ENCODE results near the gene CHRNA7. TPM values are rescaled to one million over a fixed set of nuclear protein-coding genes. Genes with fewer than 3 reads are reported as not detected.
"Not testable (repeated sequence)": the region's sequence is repeated elsewhere in the genome, so short reads cannot be mapped to it uniquely, and the experiment has no call there.

The CHRNA7 gene
- total RNA-seq, 4 donors from 2014 or later = 0.35 to 6.5 (median 0.66) TPM

GRCh38 chr15:32148833-32149555 is 118.7 kb downstream of the CHRNA7 start:
- DNase-seq = no peak
- no peak for ATAC-seq
- Histone ChIP-seq H3K9me3 (no peaks in the 10 kb centered on the region), H3K27ac (no peak overlapping the region), H3K36me3 (no peaks in the 10 kb centered on the region), H3K27me3 (no peaks in the 10 kb centered on the region), H3K4me1 (no peaks in the 10 kb centered on the region), H3K4me3 (no peak overlapping the region)
- TF ChIP-seq, protein P1, sequence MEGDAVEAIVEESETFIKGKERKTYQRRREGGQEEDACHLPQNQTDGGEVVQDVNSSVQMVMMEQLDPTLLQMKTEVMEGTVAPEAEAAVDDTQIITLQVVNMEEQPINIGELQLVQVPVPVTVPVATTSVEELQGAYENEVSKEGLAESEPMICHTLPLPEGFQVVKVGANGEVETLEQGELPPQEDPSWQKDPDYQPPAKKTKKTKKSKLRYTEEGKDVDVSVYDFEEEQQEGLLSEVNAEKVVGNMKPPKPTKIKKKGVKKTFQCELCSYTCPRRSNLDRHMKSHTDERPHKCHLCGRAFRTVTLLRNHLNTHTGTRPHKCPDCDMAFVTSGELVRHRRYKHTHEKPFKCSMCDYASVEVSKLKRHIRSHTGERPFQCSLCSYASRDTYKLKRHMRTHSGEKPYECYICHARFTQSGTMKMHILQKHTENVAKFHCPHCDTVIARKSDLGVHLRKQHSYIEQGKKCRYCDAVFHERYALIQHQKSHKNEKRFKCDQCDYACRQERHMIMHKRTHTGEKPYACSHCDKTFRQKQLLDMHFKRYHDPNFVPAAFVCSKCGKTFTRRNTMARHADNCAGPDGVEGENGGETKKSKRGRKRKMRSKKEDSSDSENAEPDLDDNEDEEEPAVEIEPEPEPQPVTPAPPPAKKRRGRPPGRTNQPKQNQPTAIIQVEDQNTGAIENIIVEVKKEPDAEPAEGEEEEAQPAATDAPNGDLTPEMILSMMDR (IDR thresholded peaks at IDR 0.05 in 4 of 5, conservative IDR thresholded peaks at IDR 0.05 in 1 of 5) = no peak
- intact Hi-C loops (cut with DNase I; ENCODE audit: low total_unique reads) (no loop called here), in situ Hi-C loops (cut with MboI; ENCODE audit: low sequenced_read_pairs in 4 of 4) (no loop called here)

DNA sequence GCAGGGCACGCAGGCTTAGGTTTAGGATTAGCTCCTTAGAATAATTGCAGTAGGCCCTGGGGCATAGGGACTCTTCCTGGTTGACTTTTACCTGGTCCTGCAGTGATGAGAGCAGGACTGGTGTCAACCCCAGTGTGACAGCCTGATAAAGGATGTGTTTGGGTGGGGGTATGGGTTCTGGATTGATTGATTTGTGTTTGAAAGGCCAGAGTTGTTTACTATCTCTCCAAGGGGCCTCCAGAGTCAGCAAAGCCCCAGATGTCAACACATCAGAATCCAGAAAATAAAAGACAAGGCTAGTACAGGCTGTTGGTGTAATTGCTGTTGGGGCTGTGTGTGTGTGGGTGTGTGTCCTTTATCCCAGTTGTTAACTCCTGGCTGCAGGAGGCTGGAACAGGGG is 122.3 kb downstream of the CHRNA7 start:
- no peaks in the 10 kb centered on the region for H3K9me3 ChIP-seq
- DNase-seq (no peak), ATAC-seq (no peak)
- H3K27ac ChIP-seq = no peak overlapping the region
- H3K27me3 ChIP-seq = no peaks in the 10 kb centered on the region
- TF ChIP-seq, protein P1 (IDR thresholded peaks at IDR 0.05 in 4 of 5, conservative IDR thresholded peaks at IDR 0.05 in 1 of 5) = no peak
- TF ChIP-seq POLR2A (IDR thresholded peaks at IDR 0.05) = no peak
- in situ Hi-C loops (cut with MboI; ENCODE audit: low sequenced_read_pairs in 4 of 4) (no loop called here), intact Hi-C loops (cut with DNase I; ENCODE audit: low total_unique reads) (no loop called here)
- no peaks in the 10 kb centered on the region for H3K36me3 ChIP-seq
- H3K4me1 ChIP-seq = no peaks in the 10 kb centered on the region
- H3K4me3 ChIP-seq = no peak overlapping the region

DNA sequence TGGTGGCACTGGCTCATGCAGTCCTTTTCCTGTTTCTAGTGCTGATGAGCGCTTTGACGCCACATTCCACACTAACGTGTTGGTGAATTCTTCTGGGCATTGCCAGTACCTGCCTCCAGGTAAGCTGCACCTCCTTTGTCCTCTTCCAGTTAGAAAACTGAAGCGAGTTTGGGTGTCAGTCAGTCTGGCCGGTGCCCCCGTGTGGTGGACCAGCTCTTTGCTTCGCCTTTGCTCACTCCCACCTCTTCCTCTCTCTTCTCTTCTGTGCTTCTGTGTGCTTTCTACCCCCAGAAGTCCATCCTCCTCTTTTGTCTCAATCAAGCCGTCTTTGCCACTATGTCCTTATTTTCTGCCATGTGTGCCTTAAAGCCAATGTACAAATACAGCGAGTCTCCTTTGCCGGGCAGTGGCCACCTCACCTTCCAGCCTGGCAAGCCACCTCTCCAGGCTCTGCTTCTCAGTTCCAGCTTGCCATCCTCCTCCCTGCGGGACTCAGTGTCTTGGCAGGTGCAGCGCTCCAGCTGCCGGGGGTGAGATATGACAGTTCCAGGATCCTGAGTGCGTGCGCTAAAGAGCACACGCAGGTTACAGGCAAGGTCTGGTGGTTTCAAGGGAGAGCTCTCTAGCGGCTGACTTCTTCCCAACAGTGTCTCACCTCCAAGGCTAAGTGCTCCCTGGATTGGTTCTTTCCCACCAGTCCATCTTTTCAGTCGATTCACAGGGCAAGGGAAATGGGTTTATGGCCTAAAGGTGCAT is 123.7 kb downstream of the CHRNA7 start:
- H3K4me3 ChIP-seq; ATAC-seq; H3K36me3 ChIP-seq; in situ Hi-C loops (cut with MboI; ENCODE audit: low sequenced_read_pairs in 4 of 4); H3K4me1 ChIP-seq; DNase-seq; H3K27me3 ChIP-seq; H3K9me3 ChIP-seq; H3K27ac ChIP-seq; intact Hi-C loops (cut with DNase I; ENCODE audit: low total_unique reads): not testable (repeated sequence)

DNA sequence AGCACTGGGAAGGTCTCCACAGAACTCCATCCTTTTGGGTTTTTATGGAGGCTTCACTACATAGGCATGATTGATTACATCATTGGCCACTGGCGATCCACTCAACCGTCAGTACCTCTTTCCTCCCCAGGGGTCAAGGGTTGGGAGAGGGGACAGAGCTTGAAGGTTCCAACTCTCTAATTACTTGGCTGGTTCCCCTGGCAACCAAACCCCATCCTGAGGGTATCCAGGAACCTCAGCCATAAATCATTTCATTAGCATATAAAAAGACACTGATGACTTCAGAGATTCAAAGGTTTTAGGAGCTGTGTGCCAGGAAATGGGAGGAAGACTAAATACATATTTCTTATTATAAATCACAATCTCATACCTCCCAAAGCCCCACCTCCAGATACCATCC is 131.8 kb downstream of the CHRNA7 start:
- ATAC-seq; DNase-seq; intact Hi-C loops (cut with DNase I; ENCODE audit: low total_unique reads); H3K27me3 ChIP-seq; in situ Hi-C loops (cut with MboI; ENCODE audit: low sequenced_read_pairs in 4 of 4); H3K27ac ChIP-seq; H3K36me3 ChIP-seq; H3K9me3 ChIP-seq; H3K4me3 ChIP-seq; H3K4me1 ChIP-seq: not testable (repeated sequence)

GRCh38 chr15:32164065-32164464 is 133.8 kb downstream of the CHRNA7 start:
- H3K9me3 ChIP-seq; H3K27me3 ChIP-seq; H3K36me3 ChIP-seq; DNase-seq; H3K4me3 ChIP-seq; ATAC-seq; H3K27ac ChIP-seq; H3K4me1 ChIP-seq; in situ Hi-C loops (cut with MboI; ENCODE audit: low sequenced_read_pairs in 4 of 4); intact Hi-C loops (cut with DNase I; ENCODE audit: low total_unique reads): not testable (repeated sequence)

DNA sequence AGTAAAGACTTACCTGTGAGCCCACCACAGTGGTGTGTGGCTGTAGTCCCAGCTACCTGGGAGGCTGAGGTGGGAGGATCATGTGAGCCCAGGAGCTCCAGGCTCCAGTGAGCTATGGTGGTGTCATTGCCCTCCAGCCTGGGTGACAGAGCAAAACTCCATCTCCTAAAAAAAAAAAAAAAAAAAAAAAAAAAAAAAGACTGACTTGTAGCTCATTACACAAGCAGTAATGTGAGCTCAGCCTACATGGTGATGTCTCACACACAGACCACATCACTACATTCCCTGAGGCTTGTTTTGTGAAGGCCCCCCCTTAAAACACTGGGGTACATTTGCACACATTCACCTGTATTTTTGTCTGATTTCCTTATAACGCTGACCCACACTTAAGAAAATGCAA is 134.4 kb downstream of the CHRNA7 start:
- DNase-seq; in situ Hi-C loops (cut with MboI; ENCODE audit: low sequenced_read_pairs in 4 of 4); H3K27me3 ChIP-seq; H3K36me3 ChIP-seq; H3K27ac ChIP-seq; H3K9me3 ChIP-seq; H3K4me1 ChIP-seq; intact Hi-C loops (cut with DNase I; ENCODE audit: low total_unique reads); H3K4me3 ChIP-seq; ATAC-seq: not testable (repeated sequence)

DNA sequence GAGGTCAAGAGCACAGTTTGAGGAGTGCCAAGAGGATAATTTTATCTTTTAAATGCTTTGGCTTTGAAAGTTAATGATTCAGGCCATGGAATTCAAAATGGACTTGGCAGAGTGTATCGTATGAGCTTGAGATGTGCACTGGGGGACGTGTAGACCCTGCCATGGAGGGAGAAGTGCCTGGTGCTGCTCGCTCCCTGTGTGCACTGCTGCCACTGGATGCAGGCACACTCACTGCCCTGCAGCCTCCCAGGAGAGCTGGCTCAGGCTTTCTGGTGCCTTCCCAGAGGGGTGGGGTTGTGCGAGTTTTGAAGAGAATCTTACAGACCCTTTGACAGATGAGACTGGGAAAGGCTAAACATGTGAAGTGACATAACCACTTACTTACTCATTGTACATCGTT is 135.5 kb downstream of the CHRNA7 start:
- in situ Hi-C loops (cut with MboI; ENCODE audit: low sequenced_read_pairs in 4 of 4); DNase-seq; H3K4me1 ChIP-seq; H3K27me3 ChIP-seq; H3K36me3 ChIP-seq; intact Hi-C loops (cut with DNase I; ENCODE audit: low total_unique reads); H3K27ac ChIP-seq; H3K4me3 ChIP-seq; H3K9me3 ChIP-seq; ATAC-seq: not testable (repeated sequence)

DNA sequence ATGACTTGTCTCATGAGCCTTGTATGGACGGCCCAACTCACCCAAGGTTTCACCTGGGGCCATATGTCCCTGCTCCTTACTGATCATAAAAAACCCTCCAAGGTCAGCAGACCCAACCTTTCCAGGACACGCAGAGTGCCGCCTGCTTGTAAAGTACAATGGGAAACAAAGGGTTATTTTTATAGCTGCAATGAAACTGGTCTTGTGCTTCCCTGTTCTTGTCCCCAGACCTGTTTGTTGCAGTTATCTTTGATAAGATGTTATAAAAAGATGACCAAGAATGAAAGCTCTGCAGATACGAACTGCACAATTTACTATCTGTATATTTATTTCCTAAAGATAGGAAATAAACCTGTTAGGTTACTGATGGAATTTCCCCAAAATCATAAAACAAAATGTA is 136.0 kb downstream of the CHRNA7 start:
- ATAC-seq; H3K27me3 ChIP-seq; in situ Hi-C loops (cut with MboI; ENCODE audit: low sequenced_read_pairs in 4 of 4); DNase-seq; H3K4me1 ChIP-seq; intact Hi-C loops (cut with DNase I; ENCODE audit: low total_unique reads); H3K9me3 ChIP-seq; H3K4me3 ChIP-seq; H3K27ac ChIP-seq; H3K36me3 ChIP-seq: not testable (repeated sequence)

GRCh38 chr15:32167913-32168312 is 137.6 kb downstream of the CHRNA7 start:
- H3K9me3 ChIP-seq; H3K27ac ChIP-seq; H3K36me3 ChIP-seq; H3K4me3 ChIP-seq; DNase-seq; intact Hi-C loops (cut with DNase I; ENCODE audit: low total_unique reads); in situ Hi-C loops (cut with MboI; ENCODE audit: low sequenced_read_pairs in 4 of 4); H3K27me3 ChIP-seq; ATAC-seq; H3K4me1 ChIP-seq: not testable (repeated sequence)

DNA sequence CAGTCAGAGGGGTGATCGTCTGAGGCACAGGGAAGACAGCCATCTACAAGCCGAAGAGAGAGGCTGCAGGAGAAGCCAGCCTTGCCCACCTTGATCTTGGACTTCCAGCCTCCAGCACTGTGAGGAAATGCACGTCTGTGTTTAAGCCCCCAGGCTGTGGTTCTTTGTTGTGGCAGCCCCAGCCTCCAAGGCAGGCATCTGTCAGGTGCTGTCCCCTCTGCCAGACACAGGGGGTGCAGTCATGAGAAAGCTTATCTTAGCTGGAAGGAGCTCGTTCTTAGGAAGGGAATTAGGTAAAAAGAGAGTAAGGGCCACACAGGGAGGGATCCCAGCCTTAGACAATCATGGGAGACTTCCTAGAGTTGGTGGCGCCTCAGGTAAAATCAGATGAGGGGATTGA is 150.3 kb downstream of the CHRNA7 start:
- ATAC-seq; H3K27ac ChIP-seq; intact Hi-C loops (cut with DNase I; ENCODE audit: low total_unique reads); H3K27me3 ChIP-seq; H3K4me1 ChIP-seq; H3K36me3 ChIP-seq; H3K9me3 ChIP-seq; H3K4me3 ChIP-seq; in situ Hi-C loops (cut with MboI; ENCODE audit: low sequenced_read_pairs in 4 of 4); DNase-seq: not testable (repeated sequence)
